ENCODE data around the gene ECHDC1.

The ECHDC1 gene

GRCh38 chr6:127279815-127280214 lies 63.6 kb downstream of the ECHDC1 start:
- no peak for DNase-seq

GRCh38 chr6:127277878-127278843 lies 65.2 kb downstream of the ECHDC1 start:
- DNase-seq = no peak

- DNase-seq = no peak
These were observed 67.1 kb downstream of the ECHDC1 start for GRCh38 chr6:127276331-127276730.

- no peak for DNase-seq
These were observed 69.9 kb downstream of the ECHDC1 start for GRCh38 chr6:127273499-127273898.

GRCh38 chr6:127272576-127272975 lies 70.8 kb downstream of the ECHDC1 start:
- DNase-seq = no peak

- no peak for DNase-seq
These were observed 75.5 kb downstream of the ECHDC1 start for GRCh38 chr6:127267646-127268625.

GRCh38 chr6:127266892-127267645 lies 76.3 kb downstream of the ECHDC1 start:
- DNase-seq = no peak

- peak; percentile 34 for DNase-seq
These were observed 77.1 kb downstream of the ECHDC1 start, which contains the start of gene RNF146 for GRCh38 chr6:127266178-127266891. RNF146 (plus strand) TSS chr6:127266864; CDS start chr6:127280339, 13,475 bp downstream.

- no peak for DNase-seq
These were observed 79.9 kb downstream of the ECHDC1 start for GRCh38 chr6:127263481-127263880.

- no peak for DNase-seq
These were observed 80.5 kb downstream of the ECHDC1 start for GRCh38 chr6:127262896-127263295.

GRCh38 chr6:127255286-127255685 lies 88.1 kb downstream of the ECHDC1 start:
- no peak for DNase-seq

- no peak for DNase-seq
These were observed 93.8 kb downstream of the ECHDC1 start for GRCh38 chr6:127249621-127250020.

- no peak for DNase-seq
These were observed 96.0 kb downstream of the ECHDC1 start for GRCh38 chr6:127247114-127248096.

GRCh38 chr6:127243501-127243900 lies 99.9 kb downstream of the ECHDC1 start:
- DNase-seq = no peak
